Effector memory CD4-positive, alpha-beta T cell (primary cell): ENCODE measurements around the gene DTNB.

ENCODE experiments used
- DNase-seq, 3 donors: peaks; one replicate each; pipeline ENCODE4 v3.0.0-alpha.2; 2020
- H3K27ac ChIP-seq: 2 replicates; pipeline ENCODE4 v1.7.0; 2013; ENCODE audit warnings: mild to moderate bottlenecking, low read length, moderate library complexity; ENCODE audit not compliant: insufficient read depth, poor library complexity, severe bottlenecking
- H3K27me3 ChIP-seq: replicated peaks from 2 replicates; pipeline ENCODE4 v1.7.0; 2013; ENCODE audit warnings: mild to moderate bottlenecking, low read length; ENCODE audit not compliant: insufficient read depth, control insufficient read depth, poor library complexity, severe bottlenecking
- H3K36me3 ChIP-seq: 2 replicates; pipeline ENCODE4 v1.7.0; 2013; ENCODE audit warnings: mild to moderate bottlenecking, low read length, moderate library complexity; ENCODE audit not compliant: control insufficient read depth, insufficient read depth
- H3K4me1 ChIP-seq: 2 replicates; pipeline ENCODE4 v1.7.0; 2013; ENCODE audit warnings: low read length, mild to moderate bottlenecking; ENCODE audit not compliant: control insufficient read depth, insufficient read depth, poor library complexity, severe bottlenecking
- H3K4me3 ChIP-seq: 2 replicates; pipeline ENCODE4 v1.7.0; 2013; ENCODE audit warnings: low read length, low read depth, mild to moderate bottlenecking; ENCODE audit not compliant: insufficient read depth, poor library complexity, severe bottlenecking
- H3K9me3 ChIP-seq: 2 replicates; pipeline ENCODE4 v1.7.0; 2013; ENCODE audit warnings: mild to moderate bottlenecking, low read length, moderate library complexity; ENCODE audit not compliant: control insufficient read depth

Gene DTNB

GRCh38 chr2:25362434-25363145 lies 310.8 kb downstream of the DTNB start:
- DNase-seq = peak; percentile 38 to 50 (median 49)
- Histone ChIP-seq H3K27me3 (no peaks in the 10 kb centered on the region), H3K4me1 (peaks cover 8% of the 10 kb centered on the region), H3K4me3 (peak overlapping the region; percentile 57), H3K9me3 (no peaks in the 10 kb centered on the region), H3K27ac (peak overlapping the region; percentile 73), H3K36me3 (no peaks in the 10 kb centered on the region)

- Histone ChIP-seq H3K27ac (peak overlapping the region; percentile 73), H3K4me1 (peaks cover 8% of the 10 kb centered on the region), H3K36me3 (no peaks in the 10 kb centered on the region), H3K9me3 (no peaks in the 10 kb centered on the region), H3K4me3 (peak overlapping the region; percentile 57), H3K27me3 (no peaks in the 10 kb centered on the region)
- peak; percentile 88 to 92 (median 89) for DNase-seq
These were observed 311.3 kb downstream of the DTNB start for GRCh38 chr2:25362049-25362433.

- Histone ChIP-seq H3K9me3 (no peaks in the 10 kb centered on the region), H3K4me1 (peaks cover 8% of the 10 kb centered on the region), H3K4me3 (peak overlapping the region; percentile 57), H3K27me3 (no peaks in the 10 kb centered on the region), H3K36me3 (no peaks in the 10 kb centered on the region), H3K27ac (no peak overlapping the region)
- DNase-seq = no peak
These were observed 311.9 kb downstream of the DTNB start for GRCh38 chr2:25361261-25362048.

GRCh38 chr2:25358836-25359235 lies 314.5 kb downstream of the DTNB start:
- Histone ChIP-seq H3K27me3 (no peaks in the 10 kb centered on the region), H3K9me3 (no peaks in the 10 kb centered on the region), H3K4me3 (no peak overlapping the region), H3K36me3 (no peaks in the 10 kb centered on the region), H3K4me1 (peaks cover 8% of the 10 kb centered on the region), H3K27ac (no peak overlapping the region)
- DNase-seq = no peak

- no peak overlapping the region for H3K4me3 ChIP-seq
- H3K36me3 ChIP-seq = no peaks in the 10 kb centered on the region
- no peaks in the 10 kb centered on the region for H3K9me3 ChIP-seq
- H3K27me3 ChIP-seq = no peaks in the 10 kb centered on the region
- no peak for DNase-seq
- H3K4me1 ChIP-seq = peaks cover 8% of the 10 kb centered on the region
- H3K27ac ChIP-seq = no peak overlapping the region
These were observed 315.0 kb downstream of the DTNB start for GRCh38 chr2:25358249-25358815.

GRCh38 chr2:25356088-25356487 lies 317.3 kb downstream of the DTNB start:
- Histone ChIP-seq H3K27ac (no peak overlapping the region), H3K4me1 (no peaks in the 10 kb centered on the region), H3K27me3 (peaks cover 6% of the 10 kb centered on the region), H3K4me3 (no peak overlapping the region), H3K9me3 (no peaks in the 10 kb centered on the region), H3K36me3 (no peaks in the 10 kb centered on the region)
- no peak for DNase-seq

DNA sequence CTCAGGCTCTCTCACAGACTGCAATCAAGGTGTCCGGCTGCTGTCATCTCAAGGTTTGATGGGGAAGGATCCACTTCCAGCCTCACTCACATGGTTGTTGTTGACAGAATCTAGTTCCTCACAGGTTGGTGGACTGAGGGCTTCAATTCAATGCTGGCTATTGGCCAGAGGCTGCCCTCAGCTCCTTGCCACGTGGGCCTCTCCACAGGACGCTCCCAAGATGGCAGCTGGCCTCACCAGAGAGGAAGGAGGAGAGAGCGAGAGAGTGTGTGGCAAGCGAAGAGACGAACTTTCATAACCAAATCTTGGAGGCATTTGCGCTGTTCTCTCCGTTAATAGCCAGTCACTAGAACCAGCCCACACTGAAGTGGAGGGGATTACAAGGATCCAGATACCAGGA lies 318.1 kb downstream of the DTNB start:
- peaks cover 6% of the 10 kb centered on the region for H3K27me3 ChIP-seq
- no peaks in the 10 kb centered on the region for H3K9me3 ChIP-seq
- no peak overlapping the region for H3K27ac ChIP-seq
- H3K4me1 ChIP-seq = no peaks in the 10 kb centered on the region
- H3K4me3 ChIP-seq = no peak overlapping the region
- H3K36me3 ChIP-seq = no peaks in the 10 kb centered on the region
- no peak for DNase-seq

GRCh38 chr2:25354116-25354515 lies 319.3 kb downstream of the DTNB start:
- Histone ChIP-seq H3K4me3 (no peak overlapping the region), H3K9me3 (no peaks in the 10 kb centered on the region), H3K4me1 (no peaks in the 10 kb centered on the region), H3K27me3 (peaks cover 6% of the 10 kb centered on the region), H3K27ac (no peak overlapping the region), H3K36me3 (no peaks in the 10 kb centered on the region)
- DNase-seq = no peak

DNA sequence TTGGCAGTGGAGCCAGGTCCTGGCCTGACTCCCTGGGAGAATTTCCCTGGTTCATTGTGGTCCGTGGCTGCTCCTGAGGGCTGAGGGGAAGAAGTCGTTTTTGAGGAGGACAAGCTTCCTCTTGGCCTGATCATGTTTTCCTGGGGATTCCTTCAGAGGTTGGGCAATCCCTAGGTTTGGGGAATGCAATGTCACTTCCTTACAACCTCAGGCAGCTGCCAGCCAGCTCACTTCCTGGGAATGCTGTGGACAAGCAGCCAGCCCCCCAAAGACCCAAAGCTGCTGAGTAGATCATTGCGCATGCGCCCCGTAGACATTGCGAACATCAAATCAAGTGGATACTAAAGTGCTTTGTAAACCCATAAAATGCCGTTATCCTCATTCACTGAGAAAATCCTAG lies 324.0 kb downstream of the DTNB start:
- no peak overlapping the region for H3K4me3 ChIP-seq
- peaks cover 6% of the 10 kb centered on the region for H3K27me3 ChIP-seq
- no peaks in the 10 kb centered on the region for H3K9me3 ChIP-seq
- no peak overlapping the region for H3K27ac ChIP-seq
- no peak for DNase-seq
- H3K4me1 ChIP-seq = no peaks in the 10 kb centered on the region
- H3K36me3 ChIP-seq = no peaks in the 10 kb centered on the region

- no peaks in the 10 kb centered on the region for H3K36me3 ChIP-seq
- H3K9me3 ChIP-seq = no peaks in the 10 kb centered on the region
- H3K27me3 ChIP-seq = peaks cover 3% of the 10 kb centered on the region
- no peak for DNase-seq
- no peaks in the 10 kb centered on the region for H3K4me1 ChIP-seq
- H3K4me3 ChIP-seq = no peak overlapping the region
- H3K27ac ChIP-seq = no peak overlapping the region
These were observed 325.5 kb downstream of the DTNB start for GRCh38 chr2:25347846-25348245.
